Activated CD4-positive, alpha-beta T cell treated with anti-CD3 and anti-CD28 coated beads for 36 hours (primary cell): ENCODE results near the gene NPAS2. TPM values are rescaled to one million over a fixed set of nuclear protein-coding genes. Genes with fewer than 3 reads are reported as not detected.

Experiments used
- ATAC-seq: fragments of 200-7000 bp; cut with Tn5 transposase; one replicate; pipeline ENCODE4 v1.10.0; 2021; ENCODE audit warnings: mild to moderate bottlenecking, moderate library complexity
- CTCF ChIA-PET: fragments of 350-600 bp; sonication (Branson Sonifier 250); formaldehyde crosslinking; loops from one replicate; lab custom pipeline; 2021; ENCODE audit warnings: antibody characterized with exemption; lab: Charles Lee
- POLR2A ChIA-PET: fragments of 350-600 bp; sonication (Branson Sonifier 250); formaldehyde crosslinking; loops from one replicate; lab custom pipeline; 2021; ENCODE audit warnings: antibody characterized with exemption, inconsistent platforms; lab: Charles Lee
- DNase-seq: peaks from one replicate; pipeline ENCODE4 v3.0.0-alpha.2; 2020
- H3K27ac Mint-ChIP-seq: one replicate; pipeline ENCODE4 v1.8.0; 2021; ENCODE audit warnings: mixed read lengths
- H3K27me3 Mint-ChIP-seq: one replicate; pipeline ENCODE4 v1.8.0; 2021; ENCODE audit warnings: mixed read lengths
- H3K36me3 Mint-ChIP-seq: one replicate; pipeline ENCODE4 v1.8.0; 2021; ENCODE audit warnings: low read depth, mixed read lengths
- H3K4me1 Mint-ChIP-seq: one replicate; pipeline ENCODE4 v1.8.0; 2021; ENCODE audit warnings: mixed read lengths
- H3K4me3 Mint-ChIP-seq: one replicate; pipeline ENCODE4 v1.8.0; 2021; ENCODE audit warnings: mild to moderate bottlenecking, moderate library complexity, mixed read lengths
- H3K9me3 Mint-ChIP-seq: one replicate; pipeline ENCODE4 v1.8.0; 2021; ENCODE audit warnings: low read depth, mixed read lengths
- intact Hi-C, 2 experiments: fragments of 100-400 bp; cut with DNase I in 1 of 2; cut with micrococcal nuclease in 1 of 2; formaldehyde crosslinking; loops; one replicate each; pipeline versions ENCODE4 v1.14.2 to v1.15.1; 2022 to 2024; cut with DNase I, micrococcal nuclease
- total RNA-seq, 2 experiments: library from RNA; stranded (reverse); gene quantifications; one replicate each; pipeline ENCODE4 v1.2.3, GENCODE V29; 2021

NPAS2 gene
- total RNA-seq, 2 experiments from 2014 or later: 7.7 to 12.0 TPM

- intact Hi-C loops: no loop called here
- no peaks in the 10 kb centered on the region for H3K36me3 Mint-ChIP-seq
- H3K27me3 Mint-ChIP-seq: no peaks in the 10 kb centered on the region
- no peak for ATAC-seq
- peaks cover 6% of the 10 kb centered on the region for H3K4me1 Mint-ChIP-seq
- H3K9me3 Mint-ChIP-seq: no peaks in the 10 kb centered on the region
- no peak for DNase-seq
- H3K4me3 Mint-ChIP-seq: no peak overlapping the region
- POLR2A ChIA-PET: interaction anchor here (0.7 kb wide), 1 partner anchor 63 kb away, joined by 11 read pairs; no protein-coding TSS in a partner anchor
- CTCF ChIA-PET: interaction anchor here (0.5 to 1.1 kb wide), 3 partner anchors 19 to 1263 kb away, joined by 3 to 5 read pairs (median 3); no protein-coding TSS in a partner anchor
- H3K27ac Mint-ChIP-seq: no peak overlapping the region
Measured at GRCh38 chr2:100964681-100965169, 144.8 kb downstream of the NPAS2 start.

GRCh38 chr2:100965596-100965995, 145.7 kb downstream of the NPAS2 start:
- Mint-ChIP-seq H3K36me3 (no peaks in the 10 kb centered on the region), H3K4me1 (peaks cover 6% of the 10 kb centered on the region), H3K4me3 (no peak overlapping the region), H3K27me3 (no peaks in the 10 kb centered on the region), H3K9me3 (no peaks in the 10 kb centered on the region), H3K27ac (no peak overlapping the region)
- POLR2A ChIA-PET: no interaction called here
- ATAC-seq: no peak
- intact Hi-C loops: no loop called here
- no peak for DNase-seq
- CTCF ChIA-PET: interaction anchor here (1.0 kb wide), 1 partner anchor 11 kb away, joined by 4 read pairs; no protein-coding TSS in a partner anchor

- Mint-ChIP-seq H3K27ac (no peak overlapping the region), H3K9me3 (no peaks in the 10 kb centered on the region), H3K27me3 (no peaks in the 10 kb centered on the region), H3K36me3 (peaks cover 2% of the 10 kb centered on the region), H3K4me3 (no peak overlapping the region), H3K4me1 (peaks cover 6% of the 10 kb centered on the region)
- CTCF ChIA-PET: no interaction called here
- POLR2A ChIA-PET: no interaction called here
- no peak for DNase-seq
- no peak for ATAC-seq
- intact Hi-C loops: no loop called here
Measured at GRCh38 chr2:100967716-100968115, 147.8 kb downstream of the NPAS2 start.

GRCh38 chr2:100968146-100969145, 148.5 kb downstream of the NPAS2 start:
- DNase-seq (no peak), ATAC-seq (no peak)
- Mint-ChIP-seq H3K27me3 (no peaks in the 10 kb centered on the region), H3K9me3 (no peaks in the 10 kb centered on the region), H3K4me1 (peaks cover 6% of the 10 kb centered on the region), H3K4me3 (no peak overlapping the region), H3K27ac (no peak overlapping the region), H3K36me3 (peaks cover 2% of the 10 kb centered on the region)
- CTCF ChIA-PET: no interaction called here
- intact Hi-C loops: no loop called here
- POLR2A ChIA-PET: no interaction called here

GRCh38 chr2:100969998-100970397, 150.1 kb downstream of the NPAS2 start:
- H3K4me1 Mint-ChIP-seq: no peaks in the 10 kb centered on the region
- POLR2A ChIA-PET: no interaction called here
- CTCF ChIA-PET: no interaction called here

GRCh38 chr2:100971221-100971620, 151.3 kb downstream of the NPAS2 start:
- CTCF ChIA-PET: interaction anchor here (0.7 kb wide), 1 partner anchor 361 kb away, joined by 3 read pairs; no protein-coding TSS in a partner anchor
- DNase-seq (no peak), ATAC-seq (no peak)
- Mint-ChIP-seq H3K4me1 (no peaks in the 10 kb centered on the region), H3K4me3 (no peak overlapping the region), H3K27me3 (no peaks in the 10 kb centered on the region), H3K9me3 (no peaks in the 10 kb centered on the region), H3K36me3 (peaks cover 2% of the 10 kb centered on the region), H3K27ac (no peak overlapping the region)
- intact Hi-C loops: no loop called here
- POLR2A ChIA-PET: no interaction called here

More at GRCh38 chr2:100969998-100970397, 150.1 kb downstream of the NPAS2 start:
- ATAC-seq: no peak
- DNase-seq: no peak
- Mint-ChIP-seq H3K36me3 (peaks cover 2% of the 10 kb centered on the region), H3K27ac (no peak overlapping the region), H3K9me3 (no peaks in the 10 kb centered on the region), H3K4me3 (no peak overlapping the region), H3K27me3 (no peaks in the 10 kb centered on the region)
- intact Hi-C loops: no loop called here

- Mint-ChIP-seq H3K4me3 (no peak overlapping the region), H3K27ac (no peak overlapping the region), H3K27me3 (no peaks in the 10 kb centered on the region), H3K4me1 (no peaks in the 10 kb centered on the region), H3K9me3 (no peaks in the 10 kb centered on the region), H3K36me3 (peaks cover 2% of the 10 kb centered on the region)
- ChIA-PET POLR2A (no interaction called here), CTCF (interaction anchor here (0.5 kb wide), 1 partner anchor 216 kb away, joined by 3 read pairs; no protein-coding TSS in a partner anchor)
- no peak for ATAC-seq
- intact Hi-C loops: no loop called here
- no peak for DNase-seq
Measured at GRCh38 chr2:100972452-100972851, 152.5 kb downstream of the NPAS2 start.

- Mint-ChIP-seq H3K27me3 (no peaks in the 10 kb centered on the region), H3K9me3 (no peaks in the 10 kb centered on the region), H3K4me3 (no peak overlapping the region), H3K36me3 (peaks cover 2% of the 10 kb centered on the region), H3K27ac (no peak overlapping the region), H3K4me1 (no peaks in the 10 kb centered on the region)
- CTCF ChIA-PET: no interaction called here
- POLR2A ChIA-PET: no interaction called here
- intact Hi-C loops: no loop called here
- no peak for DNase-seq
- no peak for ATAC-seq
Measured at GRCh38 chr2:100974712-100975520, 155.0 kb downstream of the NPAS2 start.

GRCh38 chr2:100975521-100975785, 155.5 kb downstream of the NPAS2 start:
- Mint-ChIP-seq H3K36me3 (peaks cover 2% of the 10 kb centered on the region), H3K4me1 (no peaks in the 10 kb centered on the region), H3K9me3 (no peaks in the 10 kb centered on the region), H3K27me3 (no peaks in the 10 kb centered on the region), H3K4me3 (no peak overlapping the region), H3K27ac (no peak overlapping the region)
- POLR2A ChIA-PET: no interaction called here
- ATAC-seq (no peak), DNase-seq (no peak)
- CTCF ChIA-PET: no interaction called here
- intact Hi-C loops: no loop called here

GRCh38 chr2:100976061-100976460, 156.1 kb downstream of the NPAS2 start:
- Mint-ChIP-seq H3K9me3 (no peaks in the 10 kb centered on the region), H3K36me3 (peaks cover 2% of the 10 kb centered on the region), H3K4me1 (no peaks in the 10 kb centered on the region), H3K27ac (no peak overlapping the region), H3K4me3 (no peak overlapping the region), H3K27me3 (no peaks in the 10 kb centered on the region)
- ChIA-PET CTCF (no interaction called here), POLR2A (no interaction called here)
- DNase-seq (no peak), ATAC-seq (no peak)
- intact Hi-C loops: no loop called here

GRCh38 chr2:100976645-100977391, 156.9 kb downstream of the NPAS2 start:
- Mint-ChIP-seq H3K9me3 (no peaks in the 10 kb centered on the region), H3K27me3 (no peaks in the 10 kb centered on the region), H3K27ac (no peak overlapping the region), H3K36me3 (no peaks in the 10 kb centered on the region), H3K4me3 (no peak overlapping the region), H3K4me1 (no peaks in the 10 kb centered on the region)
- intact Hi-C loops: no loop called here
- ATAC-seq (no peak), DNase-seq (no peak)
- ChIA-PET POLR2A (no interaction called here), CTCF (no interaction called here)
